MM.1S (cell line): ENCODE measurements around the gene ENTREP3.

Experiments
- DNase-seq: peaks from one replicate; pipeline ENCODE4 v3.0.0-alpha.2; 2015
- H2AFZ ChIP-seq: fragments of 300-600 bp; sonication (generic); 2 replicates; pipeline ENCODE4 v1.6.0; 2016; ENCODE audit warnings: antibody characterized with exemption, low read length
- H3F3A ChIP-seq: fragments of 300-600 bp; sonication (generic); 2 replicates; pipeline ENCODE4 v1.6.1; 2016; ENCODE audit warnings: mild to moderate bottlenecking, antibody characterized with exemption, low read length, moderate library complexity, mixed read lengths; ENCODE audit not compliant: insufficient read depth
- H3K27ac ChIP-seq: fragments of 300-600 bp; sonication (generic); 2 replicates; pipeline ENCODE4 v1.5.1; 2016; ENCODE audit warnings: mild to moderate bottlenecking, low read length
- H3K27me3 ChIP-seq: fragments of 300-600 bp; sonication (generic); replicated peaks from 2 replicates; pipeline ENCODE4 v1.6.0; 2016; ENCODE audit warnings: low read length; ENCODE audit not compliant: insufficient read depth
- H3K36me3 ChIP-seq: fragments of 300-600 bp; sonication (generic); replicated peaks from 2 replicates; pipeline ENCODE4 v1.6.1; 2016; ENCODE audit warnings: mild to moderate bottlenecking, low read length, mixed read lengths; ENCODE audit not compliant: insufficient read depth
- H3K4me1 ChIP-seq: fragments of 300-600 bp; sonication (generic); 2 replicates; pipeline ENCODE4 v1.6.1; 2016; ENCODE audit warnings: low read length, mixed read lengths
- H3K4me2 ChIP-seq: fragments of 300-600 bp; sonication (generic); 2 replicates; pipeline ENCODE4 v1.6.0; 2016; ENCODE audit warnings: low read depth, low read length
- H3K4me3 ChIP-seq: fragments of 300-600 bp; sonication (generic); 2 replicates; pipeline ENCODE4 v1.5.1; 2016; ENCODE audit warnings: low read length, mixed read lengths
- H3K79me2 ChIP-seq: fragments of 300-600 bp; sonication (generic); 2 replicates; pipeline ENCODE4 v1.6.1; 2016; ENCODE audit warnings: mixed run types, low read length, mixed read lengths
- H3K9ac ChIP-seq: fragments of 300-600 bp; sonication (generic); 2 replicates; pipeline ENCODE4 v1.6.1; 2016; ENCODE audit warnings: low read length, mixed read lengths
- H3K9me2 ChIP-seq: fragments of 300-600 bp; sonication (generic); replicated peaks from 2 replicates; pipeline ENCODE4 v1.6.1; 2016; ENCODE audit warnings: mild to moderate bottlenecking, low read length, mixed read lengths; ENCODE audit not compliant: insufficient read depth
- H3K9me3 ChIP-seq: fragments of 300-600 bp; sonication (generic); replicated peaks from 2 replicates; pipeline ENCODE4 v1.6.1; 2016; ENCODE audit warnings: mild to moderate bottlenecking, low read length, mixed read lengths; ENCODE audit not compliant: insufficient read depth
- H4K20me1 ChIP-seq: fragments of 300-600 bp; sonication (generic); 2 replicates; pipeline ENCODE4 v1.6.1; 2016; ENCODE audit warnings: mild to moderate bottlenecking, low read length, moderate library complexity, mixed read lengths; ENCODE audit not compliant: insufficient read depth
- EZH2 ChIP-seq: fragments of 300-600 bp; sonication (generic); optimal IDR thresholded peaks from 2 replicates; pipeline ENCODE3; 2017; ENCODE audit warnings: low read depth, mild to moderate bottlenecking, antibody characterized with exemption, low read length, mixed read lengths
- EZH2phosphoT487 ChIP-seq: fragments of 300-600 bp; sonication (generic); IDR thresholded peaks from 2 replicates; pipeline ENCODE4 v1.6.1; 2018; ENCODE audit warnings: antibody characterized with exemption, low read length
- TF ChIP-seq, protein P1 (sequence below): fragments of 300-600 bp; sonication (generic); IDR thresholded peaks from 2 replicates; pipeline ENCODE4 v1.5.1; 2016; ENCODE audit warnings: antibody characterized with exemption, low read length, mixed read lengths

Gene ENTREP3

DNA sequence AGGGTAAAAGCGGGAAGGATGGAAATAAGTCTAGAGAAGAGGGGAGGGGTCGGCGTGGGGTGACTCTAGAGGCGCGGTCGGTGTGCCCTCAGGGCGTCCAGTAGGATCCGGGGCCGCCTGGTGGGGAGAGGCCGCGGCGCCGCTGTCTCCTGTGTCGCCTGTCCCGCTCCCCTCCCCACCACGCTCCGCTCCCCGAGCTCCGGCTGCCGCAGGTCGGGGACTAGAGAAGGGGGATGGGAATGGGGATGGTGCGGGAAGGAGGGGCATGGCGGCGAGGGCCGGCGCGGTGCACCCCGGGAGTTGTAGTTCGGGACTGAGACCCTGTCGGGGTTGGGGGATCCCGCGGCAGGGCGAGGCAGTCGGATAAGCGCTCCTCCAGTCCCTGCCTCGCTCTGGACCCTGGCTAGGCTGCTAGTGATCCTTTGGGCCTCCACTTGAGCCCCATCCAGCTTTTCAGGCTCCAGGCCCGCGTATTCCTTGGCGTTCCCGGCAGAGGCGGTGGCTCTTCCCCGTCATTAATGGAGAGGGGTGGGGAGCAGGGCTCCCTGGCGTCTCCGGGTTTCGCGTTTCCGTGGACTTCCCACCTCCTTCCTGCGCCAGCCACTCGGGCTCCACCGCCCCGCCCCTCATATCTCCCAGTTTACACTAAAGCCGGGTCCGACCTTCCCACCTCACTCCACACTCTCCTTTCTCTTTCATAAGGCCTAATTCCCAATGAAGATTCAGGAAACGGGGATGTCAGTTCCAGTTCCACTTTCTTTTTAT, at the start of gene ENTREP3:
Gene ENTREP3 (minus strand): TSS at position 241 of the 765 bp plus-strand sequence. CDS start 606 bp downstream, outside the sequence.
- Histone ChIP-seq H2AFZ (peak within 1 kb of the TSS; percentile 84), H3K79me2 (peaks cover 16% of the 10 kb centered on the region), H3K36me3 (0 out of 2 replicates have a peak, but pooled peaks cover 2% of the 10 kb centered on the region), H3K4me3 (peak within 1 kb of the TSS; percentile 66), H3F3A (peaks cover 16% of the 10 kb centered on the region), H3K27ac (no peak within 1 kb of the TSS), H3K9ac (peak within 1 kb of the TSS; percentile 45), H3K4me2 (peak within 1 kb of the TSS; percentile 95), H3K9me3 (no peaks in the 10 kb centered on the region), H4K20me1 (no peaks in the 10 kb centered on the region), H3K27me3 (no peaks in the 10 kb centered on the region), H3K9me2 (no peaks in the 10 kb centered on the region), H3K4me1 (peaks cover 11% of the 10 kb centered on the region)
- TF ChIP-seq EZH2phosphoT487: no peak
- peak; percentile 78 for DNase-seq

GRCh38 chr1:155304558-155305063, 49.3 kb upstream of the ENTREP3 start:
- Histone ChIP-seq H3K4me1 (no peaks in the 10 kb centered on the region), H3K9me2 (no peaks in the 10 kb centered on the region), H4K20me1 (no peaks in the 10 kb centered on the region), H3K27ac (no peak overlapping the region), H3K36me3 (no peaks in the 10 kb centered on the region), H3F3A (peaks cover 9% of the 10 kb centered on the region), H3K79me2 (peaks cover 10% of the 10 kb centered on the region), H3K27me3 (no peaks in the 10 kb centered on the region), H3K9me3 (no peaks in the 10 kb centered on the region), H3K9ac (no peak overlapping the region), H2AFZ (no peak overlapping the region), H3K4me3 (no peak overlapping the region), H3K4me2 (no peak overlapping the region)
- no peak for DNase-seq
- TF ChIP-seq, protein P1, sequence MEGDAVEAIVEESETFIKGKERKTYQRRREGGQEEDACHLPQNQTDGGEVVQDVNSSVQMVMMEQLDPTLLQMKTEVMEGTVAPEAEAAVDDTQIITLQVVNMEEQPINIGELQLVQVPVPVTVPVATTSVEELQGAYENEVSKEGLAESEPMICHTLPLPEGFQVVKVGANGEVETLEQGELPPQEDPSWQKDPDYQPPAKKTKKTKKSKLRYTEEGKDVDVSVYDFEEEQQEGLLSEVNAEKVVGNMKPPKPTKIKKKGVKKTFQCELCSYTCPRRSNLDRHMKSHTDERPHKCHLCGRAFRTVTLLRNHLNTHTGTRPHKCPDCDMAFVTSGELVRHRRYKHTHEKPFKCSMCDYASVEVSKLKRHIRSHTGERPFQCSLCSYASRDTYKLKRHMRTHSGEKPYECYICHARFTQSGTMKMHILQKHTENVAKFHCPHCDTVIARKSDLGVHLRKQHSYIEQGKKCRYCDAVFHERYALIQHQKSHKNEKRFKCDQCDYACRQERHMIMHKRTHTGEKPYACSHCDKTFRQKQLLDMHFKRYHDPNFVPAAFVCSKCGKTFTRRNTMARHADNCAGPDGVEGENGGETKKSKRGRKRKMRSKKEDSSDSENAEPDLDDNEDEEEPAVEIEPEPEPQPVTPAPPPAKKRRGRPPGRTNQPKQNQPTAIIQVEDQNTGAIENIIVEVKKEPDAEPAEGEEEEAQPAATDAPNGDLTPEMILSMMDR: no peak
- TF ChIP-seq EZH2phosphoT487 (no peak), EZH2 (no peak)

DNA sequence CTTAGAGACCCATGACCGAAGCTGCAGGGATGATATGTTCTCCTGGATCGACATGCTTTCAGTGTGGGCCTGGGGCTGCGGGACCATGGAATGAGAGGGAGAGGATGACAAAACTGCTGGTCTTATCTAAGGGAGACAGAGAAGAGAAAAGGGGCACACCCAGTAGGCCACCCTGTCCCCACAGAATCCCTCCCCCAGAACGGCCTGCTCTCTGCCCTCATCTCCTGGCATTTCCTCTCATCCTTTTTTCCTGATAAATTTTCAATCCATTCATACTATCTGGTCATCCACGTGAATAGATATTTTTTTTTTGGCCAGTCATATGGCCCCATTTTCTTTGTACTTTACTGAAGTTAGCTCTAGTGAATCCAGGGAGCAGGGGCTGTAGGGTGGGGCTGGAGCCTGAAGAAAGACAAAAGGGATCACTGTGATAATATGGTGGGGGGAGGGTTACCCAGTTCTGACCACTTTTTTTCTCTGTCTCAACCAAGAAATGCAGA, 46.1 kb upstream of the ENTREP3 start, which contains the start of gene PKLR:
Gene PKLR (minus strand): TSS at position 97 of the 500 bp plus-strand sequence. CDS start 43 bp downstream, at position 54.
- no peak within 1 kb of the TSS for H2AFZ ChIP-seq
- no peak within 1 kb of the TSS for H3K4me2 ChIP-seq
- H3K79me2 ChIP-seq: no peaks in the 10 kb centered on the region
- H3K9me3 ChIP-seq: no peaks in the 10 kb centered on the region
- H3K9ac ChIP-seq: no peak within 1 kb of the TSS
- no peaks in the 10 kb centered on the region for H4K20me1 ChIP-seq
- peaks cover 13% of the 10 kb centered on the region for H3F3A ChIP-seq
- no peaks in the 10 kb centered on the region for H3K27me3 ChIP-seq
- peaks cover 15% of the 10 kb centered on the region for H3K4me1 ChIP-seq
- no peaks in the 10 kb centered on the region for H3K9me2 ChIP-seq
- no peak for DNase-seq
- TF ChIP-seq, protein P1: no peak
- no peak for TF ChIP-seq EZH2phosphoT487
- TF ChIP-seq EZH2: no peak
- H3K27ac ChIP-seq: no peak within 1 kb of the TSS
- no peak within 1 kb of the TSS for H3K4me3 ChIP-seq
- no peaks in the 10 kb centered on the region for H3K36me3 ChIP-seq
